ENCODE measurements around the gene FKBP4.

Gene FKBP4

DNA sequence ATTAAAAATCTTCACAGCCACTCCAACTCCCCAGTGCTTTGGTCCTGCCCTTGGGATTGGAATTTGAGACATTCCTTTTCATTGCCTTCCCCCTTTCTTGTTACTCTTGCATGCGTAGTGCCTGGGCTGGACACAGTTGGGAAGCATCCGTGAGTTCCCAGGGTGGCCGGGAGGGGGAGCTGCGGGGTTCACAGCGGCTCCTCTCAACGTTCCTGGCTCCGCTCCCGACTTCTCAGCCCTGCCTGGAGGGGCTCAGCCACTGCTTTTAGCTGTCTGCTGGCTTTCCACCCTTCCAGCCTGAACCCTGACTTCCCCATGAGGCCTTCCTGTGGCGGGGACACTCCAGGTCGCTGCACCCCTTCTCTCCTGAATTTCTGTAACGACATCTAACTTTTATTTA, 58.9 kb downstream of the FKBP4 start:
- no peak for DNase-seq (ENCODE audit: low read depth, low spot score)
